GM18499 (cell line): ENCODE measurements around the gene SRPK1.

ENCODE experiments used
- ATAC-seq: cut with Tn5 transposase; IDR thresholded peaks from one replicate; pipeline ENCODE4 v1.9.1; 2021; ENCODE audit warnings: moderate number of reproducible peaks; ENCODE audit not compliant: insufficient read depth, unreplicated experiment

SRPK1 gene

GRCh38 chr6:35787266-35788218 is 133.4 kb downstream of the SRPK1 start:
- no peak for ATAC-seq

GRCh38 chr6:35786810-35787209 is 134.1 kb downstream of the SRPK1 start:
- ATAC-seq: no peak

GRCh38 chr6:35786272-35786671 is 134.6 kb downstream of the SRPK1 start:
- ATAC-seq: no peak

- no peak for ATAC-seq
Measured at GRCh38 chr6:35784200-35784599, 136.7 kb downstream of the SRPK1 start.
